ENCODE data around the gene SDF2. TPM values are rescaled to one million over a fixed set of nuclear protein-coding genes. Genes with fewer than 3 reads are reported as not detected.

SDF2 gene
- total and polyA plus RNA-seq, 9 of the 15 experiments (the other 6 are each of a cell fraction or from before 2014, with no cell fraction given) = 41.2 to 132 (median 65.6) TPM

DNA sequence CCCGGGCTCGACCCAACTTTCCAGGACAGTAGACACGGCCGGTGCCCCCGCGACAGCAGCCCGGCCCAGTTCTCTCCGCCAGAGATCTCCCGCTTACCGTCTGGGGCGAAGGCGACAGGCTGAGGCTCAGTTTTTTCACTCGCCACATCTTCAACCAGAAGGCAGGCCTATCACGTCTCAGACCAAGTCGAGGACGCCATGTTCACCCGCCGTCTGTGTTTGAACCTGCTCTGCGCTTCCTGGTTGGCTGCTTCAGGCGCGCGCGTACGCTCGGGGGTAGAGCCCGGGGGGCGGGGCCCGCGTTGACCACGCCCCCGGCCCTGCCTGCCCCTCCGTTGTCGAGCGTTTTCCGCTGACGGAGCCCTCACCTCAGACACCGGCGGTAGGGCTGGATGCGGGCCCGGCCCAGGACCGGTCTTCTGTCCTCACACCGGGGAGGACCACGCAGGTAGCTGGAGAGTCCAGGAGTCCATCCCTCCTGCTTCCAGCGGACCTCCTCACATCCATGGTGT, 62.9 kb downstream of the SDF2 start, which contains the start of gene SPAG5:
TSS of gene SPAG5 (minus strand) at position 227 of the 512 bp plus-strand sequence. CDS start at position 148, 79 bp downstream.
- ChIA-PET POLR2A (interaction anchor here (0.6 to 15.9 kb wide), 19 partner anchors 10 to 588 kb away, joined by 3 to 274 read pairs (median 4); partner anchors contain the start of genes ALDOC, BLTP2, PHF12 and PIGS), CTCF (ENCODE audit: low intra/inter-chr PET ratio) (no interaction called here)
- Histone ChIP-seq H4K20me1 (replicated peaks; ENCODE audit: control insufficient read depth, insufficient read depth, low read length) (no peaks in the 10 kb centered on the region), H3K4me2 (ENCODE audit: insufficient read depth, low read length) (peak within 1 kb of the TSS; percentile 90), H3K27me3 (ENCODE audit: control insufficient read depth in 2 of 2, insufficient read depth in 2 of 2, low read length in 2 of 2) (no peaks in the 10 kb centered on the region), H3K9ac (ENCODE audit: insufficient read depth in 1 of 2, low read depth in 2 of 2, low read length in 2 of 2) (peak within 1 kb of the TSS; percentile 97 to 98), H3K4me3 (peak within 1 kb of the TSS; percentile 81), H3K9me3 (replicated peaks; ENCODE audit: control insufficient read depth, insufficient read depth, low read depth, low read length) (no peaks in the 10 kb centered on the region), H3K27ac (ENCODE audit: extremely low read depth, low read depth, low read length) (peak within 1 kb of the TSS; percentile 88), H3K4me1 (replicated peaks in 1 of 2; ENCODE audit: control insufficient read depth in 2 of 2, insufficient read depth in 2 of 2, low read length in 2 of 2) (peaks cover 8 to 16% of the 10 kb centered on the region in 2 experiments; a peak in 4 of 5 replicates), H2AFZ (ENCODE audit: low read depth, low read length) (peak within 1 kb of the TSS; percentile 92), H3K9me1 (ENCODE audit: control insufficient read depth, insufficient read depth, low read length) (no peaks in the 10 kb centered on the region), H3K79me2 (ENCODE audit: control insufficient read depth, insufficient read depth, low read length) (peaks cover 25% of the 10 kb centered on the region), H3K36me3 (ENCODE audit: control insufficient read depth, insufficient read depth, low read length) (peaks cover 32% of the 10 kb centered on the region)
- under 1% methylated on average over 38 of the region's 44 CpGs for WGBS (ENCODE audit: insufficient coverage, low coverage, missing lambda C conversion rate)
- ATAC-seq (peak; percentile 94), FAIRE-seq (peak; percentile 95), DNase-seq (ENCODE audit: extremely low read depth in 1 of 4, low spot score in 3 of 4) (peak; percentile 98 to 100 (median 100))
- intact Hi-C loops (cut with micrococcal nuclease) (loop anchor here (2.0 to 10.0 kb wide), 4 partner anchors 28 to 328 kb away; partner anchors contain the start of genes DHRS13, NEK8, PIGS and TLCD1), in situ Hi-C loops (cut with MboI) (no loop called here)
- no TSS peak for BruUV-seq (replicated peaks)
- TF ChIP-seq MLX (CRISPR knock-in tag; conservative IDR thresholded peaks at IDR 0.05) (no peak), ATF2 (CRISPR knock-in tag; IDR thresholded peaks at IDR 0.05) (no peak), BCLAF1 (IDR thresholded peaks at IDR 0.05; ENCODE audit: borderline replicate concordance in 1 of 2, control insufficient read depth in 1 of 2, low read depth in 2 of 2, low read length in 1 of 2) (no peak)
- TF ChIP-seq, protein P1, sequence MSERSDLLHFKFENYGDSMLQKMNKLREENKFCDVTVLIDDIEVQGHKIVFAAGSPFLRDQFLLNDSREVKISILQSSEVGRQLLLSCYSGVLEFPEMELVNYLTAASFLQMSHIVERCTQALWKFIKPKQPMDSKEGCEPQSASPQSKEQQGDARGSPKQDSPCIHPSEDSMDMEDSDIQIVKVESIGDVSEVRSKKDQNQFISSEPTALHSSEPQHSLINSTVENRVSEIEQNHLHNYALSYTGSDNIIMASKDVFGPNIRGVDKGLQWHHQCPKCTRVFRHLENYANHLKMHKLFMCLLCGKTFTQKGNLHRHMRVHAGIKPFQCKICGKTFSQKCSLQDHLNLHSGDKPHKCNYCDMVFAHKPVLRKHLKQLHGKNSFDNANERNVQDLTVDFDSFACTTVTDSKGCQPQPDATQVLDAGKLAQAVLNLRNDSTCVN (CRISPR knock-in tag; IDR thresholded peaks at IDR 0.05) = no peak
